MM.1S (cell line): Measurements from ENCODE around the gene KCNH4.

Experiments
- DNase-seq: peaks from one replicate; pipeline ENCODE4 v3.0.0-alpha.2; 2015
- H2AFZ ChIP-seq: fragments of 300-600 bp; sonication (generic); 2 replicates; pipeline ENCODE4 v1.6.0; 2016; ENCODE audit warnings: antibody characterized with exemption, low read length
- H3F3A ChIP-seq: fragments of 300-600 bp; sonication (generic); 2 replicates; pipeline ENCODE4 v1.6.1; 2016; ENCODE audit warnings: mild to moderate bottlenecking, antibody characterized with exemption, low read length, moderate library complexity, mixed read lengths; ENCODE audit not compliant: insufficient read depth
- H3K27ac ChIP-seq: fragments of 300-600 bp; sonication (generic); 2 replicates; pipeline ENCODE4 v1.5.1; 2016; ENCODE audit warnings: mild to moderate bottlenecking, low read length
- H3K27me3 ChIP-seq: fragments of 300-600 bp; sonication (generic); replicated peaks from 2 replicates; pipeline ENCODE4 v1.6.0; 2016; ENCODE audit warnings: low read length; ENCODE audit not compliant: insufficient read depth
- H3K36me3 ChIP-seq: fragments of 300-600 bp; sonication (generic); replicated peaks from 2 replicates; pipeline ENCODE4 v1.6.1; 2016; ENCODE audit warnings: mild to moderate bottlenecking, low read length, mixed read lengths; ENCODE audit not compliant: insufficient read depth
- H3K4me1 ChIP-seq: fragments of 300-600 bp; sonication (generic); 2 replicates; pipeline ENCODE4 v1.6.1; 2016; ENCODE audit warnings: low read length, mixed read lengths
- H3K4me2 ChIP-seq: fragments of 300-600 bp; sonication (generic); 2 replicates; pipeline ENCODE4 v1.6.0; 2016; ENCODE audit warnings: low read depth, low read length
- H3K4me3 ChIP-seq: fragments of 300-600 bp; sonication (generic); 2 replicates; pipeline ENCODE4 v1.5.1; 2016; ENCODE audit warnings: low read length, mixed read lengths
- H3K79me2 ChIP-seq: fragments of 300-600 bp; sonication (generic); 2 replicates; pipeline ENCODE4 v1.6.1; 2016; ENCODE audit warnings: mixed run types, low read length, mixed read lengths
- H3K9ac ChIP-seq: fragments of 300-600 bp; sonication (generic); 2 replicates; pipeline ENCODE4 v1.6.1; 2016; ENCODE audit warnings: low read length, mixed read lengths
- H3K9me2 ChIP-seq: fragments of 300-600 bp; sonication (generic); replicated peaks from 2 replicates; pipeline ENCODE4 v1.6.1; 2016; ENCODE audit warnings: mild to moderate bottlenecking, low read length, mixed read lengths; ENCODE audit not compliant: insufficient read depth
- H3K9me3 ChIP-seq: fragments of 300-600 bp; sonication (generic); replicated peaks from 2 replicates; pipeline ENCODE4 v1.6.1; 2016; ENCODE audit warnings: mild to moderate bottlenecking, low read length, mixed read lengths; ENCODE audit not compliant: insufficient read depth
- H4K20me1 ChIP-seq: fragments of 300-600 bp; sonication (generic); 2 replicates; pipeline ENCODE4 v1.6.1; 2016; ENCODE audit warnings: mild to moderate bottlenecking, low read length, moderate library complexity, mixed read lengths; ENCODE audit not compliant: insufficient read depth
- CTCF ChIP-seq: fragments of 300-600 bp; sonication (generic); IDR thresholded peaks from 2 replicates; pipeline ENCODE4 v1.5.1; 2016; ENCODE audit warnings: antibody characterized with exemption, low read length, mixed read lengths
- EZH2 ChIP-seq: fragments of 300-600 bp; sonication (generic); optimal IDR thresholded peaks from 2 replicates; pipeline ENCODE3; 2017; ENCODE audit warnings: low read depth, mild to moderate bottlenecking, antibody characterized with exemption, low read length, mixed read lengths
- EZH2phosphoT487 ChIP-seq: fragments of 300-600 bp; sonication (generic); IDR thresholded peaks from 2 replicates; pipeline ENCODE4 v1.6.1; 2018; ENCODE audit warnings: antibody characterized with exemption, low read length

KCNH4 gene

GRCh38 chr17:42124256-42124655 lies 56.7 kb downstream of the KCNH4 start:
- Histone ChIP-seq H3F3A (no peaks in the 10 kb centered on the region), H3K9me2 (no peaks in the 10 kb centered on the region), H2AFZ (no peak overlapping the region), H3K4me1 (peaks cover 12% of the 10 kb centered on the region), H3K27ac (no peak overlapping the region), H3K79me2 (peaks cover 9% of the 10 kb centered on the region), H4K20me1 (no peaks in the 10 kb centered on the region), H3K9me3 (no peaks in the 10 kb centered on the region), H3K36me3 (no peaks in the 10 kb centered on the region), H3K4me2 (no peak overlapping the region), H3K4me3 (no peak overlapping the region), H3K9ac (no peak overlapping the region), H3K27me3 (no peaks in the 10 kb centered on the region)
- TF ChIP-seq CTCF, result no peak
- TF ChIP-seq EZH2, result no peak
- no peak for TF ChIP-seq EZH2phosphoT487
- no peak for DNase-seq

- H3K27ac ChIP-seq, result no peak within 1 kb of the TSS
- no peaks in the 10 kb centered on the region for H3K9me2 ChIP-seq
- no peaks in the 10 kb centered on the region for H4K20me1 ChIP-seq
- TF ChIP-seq EZH2, result no peak
- no peak for TF ChIP-seq CTCF
- TF ChIP-seq EZH2phosphoT487, result no peak
- H3K4me1 ChIP-seq, result peaks cover 12% of the 10 kb centered on the region
- no peaks in the 10 kb centered on the region for H3K9me3 ChIP-seq
- no peak within 1 kb of the TSS for H3K4me3 ChIP-seq
- H3K36me3 ChIP-seq, result no peaks in the 10 kb centered on the region
- no peak for DNase-seq
- H3K4me2 ChIP-seq, result peak within 1 kb of the TSS; percentile 99; the same call in 1 of the 2 replicates
- no peaks in the 10 kb centered on the region for H3F3A ChIP-seq
- peak within 1 kb of the TSS; percentile 62; the same call in 1 of the 2 replicates for H2AFZ ChIP-seq
- no peak within 1 kb of the TSS for H3K9ac ChIP-seq
- no peaks in the 10 kb centered on the region for H3K27me3 ChIP-seq
- peaks cover 9% of the 10 kb centered on the region for H3K79me2 ChIP-seq
These were observed 58.3 kb downstream of the KCNH4 start, which contains the start of gene HSPB9 for GRCh38 chr17:42122371-42123303. Gene HSPB9 (plus strand): TSS chr17:42122804. CDS start chr17:42122851, 47 bp downstream.

GRCh38 chr17:42120770-42121769 lies 59.9 kb downstream of the KCNH4 start, which contains the start of gene KAT2A:
Gene KAT2A (minus strand): TSS chr17:42121367. CDS start chr17:42121304, 63 bp downstream.
- Histone ChIP-seq H3K4me2 (peak within 1 kb of the TSS; percentile 99), H3K9ac (peak within 1 kb of the TSS; percentile 74), H3K79me2 (peaks cover 9% of the 10 kb centered on the region), H4K20me1 (no peaks in the 10 kb centered on the region), H3K4me1 (peaks cover 17% of the 10 kb centered on the region), H3K9me2 (no peaks in the 10 kb centered on the region), H3K9me3 (no peaks in the 10 kb centered on the region), H3K27ac (no peak within 1 kb of the TSS), H3F3A (peaks cover 9% of the 10 kb centered on the region; the same call in 1 of the 2 replicates), H3K4me3 (peak within 1 kb of the TSS; percentile 67), H3K27me3 (no peaks in the 10 kb centered on the region), H2AFZ (peak within 1 kb of the TSS; percentile 62), H3K36me3 (no peaks in the 10 kb centered on the region)
- peak; percentile 83 for DNase-seq
- TF ChIP-seq CTCF (no peak), EZH2 (no peak), EZH2phosphoT487 (no peak)
